Upper lobe of left lung (tissue), 6 donors: ENCODE data around the gene SLC7A6. TPM values are rescaled to one million over a fixed set of nuclear protein-coding genes. Genes with fewer than 3 reads are reported as not detected.

ENCODE experiments used
- ATAC-seq, 2 donors: fragments of 200-7000 bp; cut with Tn5 transposase; one replicate each; pipeline ENCODE4 v1.9.1; 2022; ENCODE audit warnings: mild to moderate bottlenecking in 2 of 2, moderate library complexity in 2 of 2; ENCODE audit not compliant: low FRiP score in 2 of 2
- DNase-seq, 2 donors: peaks; one replicate each; pipeline ENCODE4 v3.0.0-alpha.2; 2019 to 2020
- H3K27ac ChIP-seq, 4 donors: fragments of 200-600 bp; sonication (generic); one replicate each; pipeline ENCODE4 v1.5.1; 2016 to 2019
- H3K27me3 ChIP-seq, 4 donors: fragments of 200-600 bp; sonication (generic); one replicate each; pipeline ENCODE4 v1.5.1; 2017 to 2019
- H3K36me3 ChIP-seq, 4 donors: fragments of 200-600 bp; sonication (generic); one replicate each; pipeline ENCODE4 v1.5.1; 2016 to 2019
- H3K4me1 ChIP-seq, 4 donors: fragments of 200-600 bp; sonication (generic); one replicate each; pipeline ENCODE4 v1.5.1; 2018 to 2019
- H3K4me3 ChIP-seq, 4 donors: fragments of 200-600 bp; sonication (generic); one replicate each; pipeline ENCODE4 v1.5.1; 2017 to 2019; ENCODE audit warnings: mild to moderate bottlenecking in 2 of 4, moderate library complexity in 1 of 4
- H3K9me3 ChIP-seq, 4 donors: fragments of 200-600 bp; sonication (generic); one replicate each; pipeline ENCODE4 v1.5.1; 2018 to 2019
- EP300 ChIP-seq, 4 donors: sonication (generic); formaldehyde crosslinking; IDR thresholded peaks; one replicate each; pipeline ENCODE4 v1.5.1; 2017; ENCODE audit warnings: antibody characterized with exemption in 4 of 4, control low read depth in 2 of 4
- POLR2A ChIP-seq, 4 donors: fragments of 450-650 bp; IDR thresholded peaks; one replicate each; pipeline ENCODE4 v1.5.1; 2016 to 2017; ENCODE audit warnings: antibody characterized with exemption in 4 of 4, mild to moderate bottlenecking in 2 of 4
- POLR2AphosphoS5 ChIP-seq, 2 donors: sonication (generic); formaldehyde crosslinking; IDR thresholded peaks; one replicate each; pipeline ENCODE4 v1.5.1; 2017; ENCODE audit warnings: antibody characterized with exemption in 2 of 2
- WGBS, 2 donors: methylation state at CpG; one replicate each; pipeline ENCODE4 v1.1.5; 2017 to 2018; 5-methylcytosine and 5-hydroxymethylcytosine counted together
- total RNA-seq, 6 donors: library from RNA; depleted of rRNA in 4 of 6; stranded (reverse); fragments of >200 nt in 4 of 6; gene quantifications; one replicate each; pipeline versions ENCODE4 v1.1.0 to v1.2.1, GENCODE V29; 2016 to 2021
- TF ChIP-seq, protein P1 (sequence below), 6 experiments: fragments of 450-650 bp in 4 of 6; fragments of 200-600 bp in 2 of 6; sonication (generic) in 2 of 6; IDR thresholded peaks; one replicate each; pipeline ENCODE4 v1.5.1; 2016 to 2019; ENCODE audit warnings: antibody characterized with exemption in 6 of 6
- donor health status: DM: no; HTN: no; CAD: no; lungs with moderate emphysema.
- donor health status: DM: no; HTN: yes; CAD: no; lungs with severe emphysema.

SLC7A6 gene
- total RNA-seq, 6 donors from 2014 or later = 44.9 to 109 (median 49.5) TPM

DNA sequence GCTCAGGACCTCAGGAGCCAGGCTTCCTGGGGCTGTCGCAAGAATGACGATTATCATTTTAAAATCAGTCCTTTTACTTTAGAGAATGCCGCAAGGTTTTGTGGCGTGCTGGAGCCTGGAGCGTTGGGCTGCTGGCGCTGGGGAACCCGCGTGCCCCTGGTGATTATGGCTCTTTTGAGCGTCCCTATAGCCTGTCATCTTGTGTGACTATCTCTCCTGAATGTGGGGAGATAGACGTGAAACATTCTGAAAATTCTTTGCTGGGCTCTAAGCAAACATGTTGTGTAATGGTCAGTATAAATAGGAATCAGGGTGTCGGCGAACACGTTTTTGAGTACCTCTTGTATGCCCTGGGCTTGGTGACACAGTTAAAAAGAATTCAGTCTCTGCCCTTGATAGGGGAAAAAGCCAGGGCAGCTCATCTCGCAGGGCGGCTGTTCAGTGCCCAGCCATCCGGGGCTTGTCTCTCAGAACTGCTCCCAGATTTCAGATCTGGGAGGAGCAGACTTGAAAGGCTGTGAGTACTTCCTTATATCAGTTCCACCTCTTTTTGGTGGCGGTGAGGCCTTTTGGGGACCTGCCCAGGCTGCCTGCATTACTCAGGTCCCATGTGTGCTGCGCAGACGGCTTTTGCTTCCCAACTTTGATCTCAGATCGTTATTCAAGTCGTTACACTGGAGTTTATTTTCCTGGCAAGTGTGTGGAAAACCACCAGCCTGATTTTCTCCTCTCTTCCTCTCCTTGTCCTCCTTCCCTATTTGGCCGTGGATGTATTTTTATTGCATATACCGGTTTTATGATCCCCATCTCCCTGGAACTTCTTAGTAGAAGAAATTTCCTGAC lies 973 bp downstream of the SLC7A6 start:
- peak; percentile 46 to 67 for TF ChIP-seq POLR2AphosphoS5 (IDR thresholded peaks at IDR 0.05)
- TF ChIP-seq, protein P1, sequence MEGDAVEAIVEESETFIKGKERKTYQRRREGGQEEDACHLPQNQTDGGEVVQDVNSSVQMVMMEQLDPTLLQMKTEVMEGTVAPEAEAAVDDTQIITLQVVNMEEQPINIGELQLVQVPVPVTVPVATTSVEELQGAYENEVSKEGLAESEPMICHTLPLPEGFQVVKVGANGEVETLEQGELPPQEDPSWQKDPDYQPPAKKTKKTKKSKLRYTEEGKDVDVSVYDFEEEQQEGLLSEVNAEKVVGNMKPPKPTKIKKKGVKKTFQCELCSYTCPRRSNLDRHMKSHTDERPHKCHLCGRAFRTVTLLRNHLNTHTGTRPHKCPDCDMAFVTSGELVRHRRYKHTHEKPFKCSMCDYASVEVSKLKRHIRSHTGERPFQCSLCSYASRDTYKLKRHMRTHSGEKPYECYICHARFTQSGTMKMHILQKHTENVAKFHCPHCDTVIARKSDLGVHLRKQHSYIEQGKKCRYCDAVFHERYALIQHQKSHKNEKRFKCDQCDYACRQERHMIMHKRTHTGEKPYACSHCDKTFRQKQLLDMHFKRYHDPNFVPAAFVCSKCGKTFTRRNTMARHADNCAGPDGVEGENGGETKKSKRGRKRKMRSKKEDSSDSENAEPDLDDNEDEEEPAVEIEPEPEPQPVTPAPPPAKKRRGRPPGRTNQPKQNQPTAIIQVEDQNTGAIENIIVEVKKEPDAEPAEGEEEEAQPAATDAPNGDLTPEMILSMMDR (IDR thresholded peaks at IDR 0.05) = no peak
- TF ChIP-seq POLR2A (IDR thresholded peaks at IDR 0.05) = peak in 2 of 4 donors; percentile 45 to 47
- peak in 1 of 4 donors; percentile 79 for TF ChIP-seq EP300 (IDR thresholded peaks at IDR 0.05)
- Histone ChIP-seq H3K9me3 (no peaks in the 10 kb centered on the region), H3K27ac (peak overlapping the region; percentile 97 to 99 (median 98)), H3K4me1 (peaks cover 17 to 35% (median 22%) of the 10 kb centered on the region in 4 donors), H3K4me3 (peak overlapping the region; percentile 89 to 94 (median 91)), H3K27me3 (no peaks in the 10 kb centered on the region), H3K36me3 (peaks cover 0 to 8% (median 3%) of the 10 kb centered on the region in 4 donors)
- ATAC-seq (peak; percentile 74 to 90), DNase-seq (peak in 1 of 2 donors; percentile 83)
- WGBS, 2 donors = 5 to 6% methylated on average over 22 to 23 of the region's 23 CpGs

DNA sequence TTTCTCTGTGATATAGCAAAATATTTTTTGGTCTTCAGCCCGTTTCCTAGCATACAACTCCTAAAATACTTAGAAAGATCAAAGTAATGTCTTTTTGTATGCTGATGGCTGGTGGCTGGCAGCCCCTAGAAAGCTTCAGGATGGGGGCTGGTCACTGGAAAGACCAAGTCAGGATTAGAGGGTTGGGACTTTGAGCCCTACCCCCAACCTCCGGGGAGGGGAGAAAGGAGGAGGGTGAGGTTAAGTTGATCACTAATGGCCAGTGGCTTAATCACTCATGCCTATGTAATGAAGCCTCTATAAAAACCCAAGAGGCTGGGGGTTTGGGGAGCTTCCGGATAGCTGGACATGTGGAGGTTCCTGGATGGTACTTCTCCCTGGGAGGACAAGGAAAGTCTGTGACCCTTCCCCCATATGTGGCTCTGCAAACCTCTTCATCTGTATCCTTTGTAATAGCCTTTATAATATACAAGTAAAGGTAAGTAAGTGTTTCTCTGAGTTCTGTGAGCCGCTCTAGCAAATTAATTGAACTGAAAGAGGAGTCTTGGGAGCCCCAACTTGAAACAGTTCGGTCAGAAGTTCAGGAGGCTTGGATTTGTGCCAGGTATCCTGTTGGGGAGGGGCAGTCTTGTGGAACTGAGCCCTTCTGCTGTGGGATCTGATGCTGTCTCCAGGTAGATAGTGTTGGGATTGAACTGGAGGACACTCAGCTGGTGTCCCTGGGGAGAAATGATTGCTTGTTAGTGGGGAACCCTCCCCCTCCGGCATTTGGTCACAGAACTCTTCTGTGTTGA lies 3.5 kb downstream of the SLC7A6 start:
- ATAC-seq (no peak), DNase-seq (no peak)
- H3K27me3 ChIP-seq = no peaks in the 10 kb centered on the region
- H3K9me3 ChIP-seq = no peaks in the 10 kb centered on the region
- 75 to 85% methylated on average over 6 of the region's 6 CpGs for WGBS, 2 donors
- peak overlapping the region in 2 of 4 donors; percentile 6 to 40 for H3K27ac ChIP-seq
- peaks cover 0 to 1% (median 0%) of the 10 kb centered on the region in 4 donors for H3K36me3 ChIP-seq
- TF ChIP-seq EP300 (IDR thresholded peaks at IDR 0.05) = no peak
- TF ChIP-seq, protein P1 (IDR thresholded peaks at IDR 0.05) = no peak
- no peak for TF ChIP-seq POLR2A (IDR thresholded peaks at IDR 0.05)
- no peak for TF ChIP-seq POLR2AphosphoS5 (IDR thresholded peaks at IDR 0.05)
- H3K4me3 ChIP-seq = no peak overlapping the region
- peaks cover 26 to 58% (median 33%) of the 10 kb centered on the region in 4 donors for H3K4me1 ChIP-seq

DNA sequence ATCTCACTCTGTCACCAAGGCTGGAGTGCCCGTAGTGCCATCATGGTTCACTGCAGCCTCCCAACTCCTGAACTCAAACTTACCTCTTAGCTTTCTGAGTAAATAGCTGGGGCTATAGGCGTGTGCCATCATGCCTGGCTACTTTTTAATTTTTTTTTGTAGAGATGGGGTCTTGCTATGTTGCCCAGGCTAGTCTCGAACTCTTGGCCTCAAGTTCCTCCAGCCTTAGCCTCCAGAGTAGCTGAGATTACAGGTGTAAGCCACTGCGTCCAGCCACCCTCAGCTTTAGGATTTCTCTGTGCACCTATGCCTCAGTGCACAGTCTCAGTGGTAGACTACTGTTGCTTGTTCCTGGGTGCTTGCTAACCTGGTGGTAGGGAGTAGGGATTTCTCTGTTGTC lies 5.5 kb downstream of the SLC7A6 start:
- Histone ChIP-seq H3K36me3 (peaks cover 0 to 21% (median 5%) of the 10 kb centered on the region in 4 donors), H3K9me3 (no peaks in the 10 kb centered on the region), H3K4me3 (no peak overlapping the region), H3K4me1 (peaks cover 24 to 47% (median 28%) of the 10 kb centered on the region in 4 donors), H3K27ac (peak overlapping the region in 1 of 4 donors; percentile 44), H3K27me3 (no peaks in the 10 kb centered on the region)
- TF ChIP-seq EP300 (IDR thresholded peaks at IDR 0.05) (no peak), POLR2A (IDR thresholded peaks at IDR 0.05) (no peak), POLR2AphosphoS5 (IDR thresholded peaks at IDR 0.05) (no peak)
- TF ChIP-seq, protein P1 (IDR thresholded peaks at IDR 0.05) = no peak
- ATAC-seq = no peak
- no peak for DNase-seq
- 84 to 96% methylated on average over 4 of the region's 4 CpGs for WGBS, 2 donors

DNA sequence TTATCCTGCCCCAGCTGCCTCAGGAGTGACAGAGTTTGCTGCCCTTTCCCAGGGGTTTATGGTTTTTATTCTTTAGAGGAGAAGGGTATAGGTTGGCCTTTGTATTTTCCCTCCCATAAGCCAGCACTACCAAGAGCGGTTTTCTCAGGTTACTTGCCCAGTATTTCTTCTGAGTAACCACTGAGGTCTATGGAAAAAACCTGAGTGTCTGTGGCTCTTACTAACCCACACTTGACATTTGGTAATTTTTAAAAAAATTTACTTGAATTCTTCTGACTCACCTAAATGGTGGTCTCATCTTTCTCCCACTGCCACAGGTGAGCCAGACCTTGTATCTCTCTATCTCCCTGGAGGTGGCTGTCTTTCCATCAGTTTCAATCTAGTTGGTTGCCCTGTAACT lies 6.0 kb downstream of the SLC7A6 start:
- Histone ChIP-seq H3K9me3 (no peaks in the 10 kb centered on the region), H3K36me3 (peaks cover 0 to 25% (median 8%) of the 10 kb centered on the region in 4 donors), H3K4me1 (peaks cover 24 to 47% (median 27%) of the 10 kb centered on the region in 4 donors), H3K27me3 (no peaks in the 10 kb centered on the region), H3K27ac (peak overlapping the region in 2 of 4 donors; percentile 2 to 44), H3K4me3 (no peak overlapping the region)
- no peak for DNase-seq
- ATAC-seq = no peak
- 0% methylated on average over 1 of the region's 1 CpG for WGBS, 2 donors
- TF ChIP-seq, protein P1 (IDR thresholded peaks at IDR 0.05) = no peak
- TF ChIP-seq POLR2AphosphoS5 (IDR thresholded peaks at IDR 0.05) (no peak), POLR2A (IDR thresholded peaks at IDR 0.05) (no peak), EP300 (IDR thresholded peaks at IDR 0.05) (no peak)
